K562 (cell line): ENCODE data around the gene TMEM123. TPM values are rescaled to one million over a fixed set of nuclear protein-coding genes. Genes with fewer than 3 reads are reported as not detected.

Source experiments
- BRD9 ChIP-seq: fragments of 450-650 bp; IDR thresholded peaks from 2 replicates; pipeline ENCODE4 v1.6.1; 2018; ENCODE audit warnings: low read depth; ENCODE audit not compliant: partially characterized antibody
- CCNT2 ChIP-seq: IDR thresholded peaks from 2 replicates; pipeline ENCODE4 v1.6.1; 2011; ENCODE audit warnings: borderline replicate concordance, low read depth, mild to moderate bottlenecking, moderate library complexity, mixed read lengths, low read length; ENCODE audit not compliant: insufficient read length; ENCODE audit errors: extremely low read depth
- CREM ChIP-seq: IDR thresholded peaks from 2 replicates; pipeline ENCODE4 v1.6.1; 2014; ENCODE audit warnings: antibody characterized with exemption, low read depth
- EGR1 ChIP-seq: fragments of 450-650 bp; conservative IDR thresholded peaks from 2 replicates; pipeline ENCODE4 v1.6.1; 2017; ENCODE audit warnings: mild to moderate bottlenecking
- FOXK1 ChIP-seq: sonication (generic); formaldehyde crosslinking; IDR thresholded peaks from 2 replicates; pipeline ENCODE4 v1.8.0; 2022; ENCODE audit warnings: missing genetic modification reagents, mild to moderate bottlenecking, borderline replicate concordance
- HNRNPLL ChIP-seq: fragments of 200-400 bp; formaldehyde crosslinking; IDR thresholded peaks from 2 replicates; pipeline ENCODE4 v1.6.1; 2017; ENCODE audit warnings: low read length, low read depth, mild to moderate bottlenecking; ENCODE audit not compliant: poor library complexity, severe bottlenecking
- MAZ ChIP-seq, 2 experiments: fragments of 450-650 bp in 1 of 2; sonication (generic) in 1 of 2; formaldehyde crosslinking; IDR thresholded peaks in 1 of 2; conservative IDR thresholded peaks in 1 of 2; 2 replicates each; pipeline versions ENCODE4 v1.4.0 to v1.5.0; 2020; ENCODE audit warnings: mild to moderate bottlenecking in 1 of 2, missing genetic modification reagents in 1 of 2
- MTA2 ChIP-seq: fragments of 450-650 bp; IDR thresholded peaks from 2 replicates; pipeline ENCODE4 v1.6.1; 2016; ENCODE audit warnings: low read depth
- MYC ChIP-seq, 2 experiments: fragments of 250-450 bp in 1 of 2; sonication (Bioruptor Pico) in 1 of 2; IDR thresholded peaks; 2 replicates each; pipeline versions ENCODE4 v1.5.1 to v1.6.1; 2012 to 2021; ENCODE audit warnings: low read depth in 2 of 2, borderline replicate concordance in 1 of 2, improper control_type of control experiment in 1 of 2, low read length in 1 of 2, mild to moderate bottlenecking in 1 of 2, moderate library complexity in 1 of 2
- POLR2G ChIP-seq: fragments of 200-400 bp; formaldehyde crosslinking; IDR thresholded peaks from 2 replicates; pipeline ENCODE4 v1.6.1; 2017; ENCODE audit warnings: low read depth, mild to moderate bottlenecking, antibody characterized with exemption, low read length, moderate library complexity
- SP2 ChIP-seq: IDR thresholded peaks from 2 replicates; pipeline ENCODE4 v1.6.1; 2011; ENCODE audit warnings: mild to moderate bottlenecking, low read depth, low read length, moderate library complexity; ENCODE audit not compliant: poor library complexity, severe bottlenecking; ENCODE audit errors: extremely low read depth
- TEAD4 ChIP-seq, 2 experiments: sonication (generic) in 1 of 2; formaldehyde crosslinking in 1 of 2; IDR thresholded peaks; 2 replicates each; pipeline versions ENCODE4 v1.6.1 to v1.8.0; 2012 to 2022; ENCODE audit warnings: borderline replicate concordance in 1 of 2, inconsistent platforms in 1 of 2, low read length in 1 of 2, mild to moderate bottlenecking in 1 of 2, missing genetic modification reagents in 1 of 2
- TFAM ChIP-seq: fragments of 250-450 bp; sonication (Bioruptor Pico); conservative IDR thresholded peaks from 2 replicates; pipeline ENCODE4 v1.5.0; 2021; ENCODE audit warnings: mild to moderate bottlenecking, moderate library complexity
- polyA plus RNA-seq, 8 experiments: library from polyadenylated mRNA; depleted of rRNA in 4 of 8; stranded (reverse) in 5 of 8; unstranded in 3 of 8; fragments of >200 nt; fragmentation: Nextera tagmentation in 2 of 8; fragmentation: Illumina TruSeq in 1 of 8; extraction: Ambion mirVana in 2 of 8; extraction: Trizol in 1 of 8; gene quantifications; 2 replicates each; pipeline versions ENCODE4 v1.2.1 to v1.2.3, GENCODE V29; 2011 to 2014; ENCODE audit warnings: inconsistent platforms in 1 of 8, missing spikeins in 1 of 8
- total RNA-seq, 7 experiments: library from RNA; depleted of rRNA in 6 of 7; stranded (reverse); fragments of >200 nt in 6 of 7; fragmentation: Illumina TruSeq in 2 of 7; extraction: Trizol in 2 of 7; gene quantifications; 2 replicates each; pipeline versions ENCODE4 v1.2.1 to v1.2.3, GENCODE V29; 2011 to 2021; ENCODE audit warnings: low replicate concordance in 1 of 7
- TF ChIP-seq, protein P1 (sequence below), 2 experiments: IDR thresholded peaks; 2 replicates each; pipeline ENCODE4 v1.6.1; 2012; ENCODE audit warnings: improper control_type of control experiment in 2 of 2, low read depth in 2 of 2, low read length in 2 of 2, borderline replicate concordance in 1 of 2
- TF ChIP-seq, protein P2 (sequence below): fragments of 200-800 bp; sonication (Bioruptor generic); IDR thresholded peaks from 2 replicates; pipeline ENCODE4 v1.6.1; 2017; ENCODE audit warnings: missing genetic modification characterization, missing compliant biosample characterization
- TF ChIP-seq, protein P3 (sequence below): fragments of 250-450 bp; sonication (Bioruptor Pico); IDR thresholded peaks from 2 replicates; pipeline ENCODE4 v1.8.0; 2021; ENCODE audit warnings: moderate library complexity, mild to moderate bottlenecking, inconsistent platforms
- TF ChIP-seq, protein P4 (sequence below), 2 experiments: fragments of 450-650 bp in 1 of 2; sonication (generic) in 1 of 2; formaldehyde crosslinking in 1 of 2; IDR thresholded peaks in 1 of 2; conservative IDR thresholded peaks in 1 of 2; 2 replicates each; pipeline versions ENCODE4 v1.6.1 to v1.8.1; 2016 to 2023; ENCODE audit warnings: mild to moderate bottlenecking in 2 of 2, moderate library complexity in 2 of 2, inconsistent platforms in 1 of 2, missing genetic modification reagents in 1 of 2

Gene TMEM123
- total and polyA plus RNA-seq, 9 of the 15 experiments (the other 6 are each of a cell fraction or from before 2014, with no cell fraction given): 19.8 to 344 (median 82.4) TPM

DNA sequence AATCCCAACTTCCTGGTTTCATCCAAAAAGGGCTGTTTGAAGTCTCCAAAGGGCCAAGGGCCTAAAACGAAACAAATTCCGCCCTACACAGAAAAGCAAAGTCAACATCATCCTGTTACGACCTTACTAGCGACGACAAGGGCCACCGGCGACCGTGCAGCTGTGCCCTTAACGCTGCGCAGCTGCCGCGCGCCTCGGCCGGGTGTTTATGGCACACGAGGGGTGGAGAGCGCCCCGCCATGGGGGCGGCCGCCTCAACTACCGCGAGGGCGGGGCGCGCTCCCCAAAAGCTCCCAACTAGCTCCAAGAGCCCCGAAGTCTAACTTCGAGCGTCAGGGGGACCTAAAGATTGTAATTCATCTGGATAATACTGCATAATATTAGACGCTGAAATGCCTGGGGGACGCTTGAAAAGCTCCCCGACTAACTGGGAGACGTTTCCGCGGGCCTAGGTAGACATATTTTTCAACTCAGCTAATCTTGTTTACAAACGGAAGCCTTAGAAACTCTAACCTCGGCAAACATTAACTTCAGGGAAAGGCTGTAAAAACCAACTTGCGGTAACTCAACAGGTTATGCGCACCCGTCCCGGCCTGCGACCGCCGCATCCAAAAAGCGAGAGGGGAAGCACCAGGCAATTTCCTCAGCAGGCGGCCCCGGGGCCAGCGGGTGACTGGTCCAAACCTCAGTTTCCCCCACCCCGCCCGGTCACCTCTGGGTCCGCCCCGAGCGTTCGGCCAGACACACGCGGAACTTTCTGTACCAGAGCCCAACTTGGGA lies 694 bp downstream of the TMEM123 start (continued):
- TF ChIP-seq CCNT2 (peak; percentile 60), MAZ (CRISPR knock-in tag; conservative IDR thresholded peaks at IDR 0.05 in 1 of 2, IDR thresholded peaks at IDR 0.05 in 1 of 2) (peak; percentile 72 to 92), FOXK1 (CRISPR knock-in tag) (peak; percentile 85; the same call in 1 of the 2 replicates), SP2 (no peak), MTA2 (0 out of 2 replicates have a peak, but pooled peaks have one; percentile 4), MYC (IDR thresholded peaks at IDR 0.05; ENCODE audit: low read depth, low read length) (peak; percentile 61), MYC (CRISPR knock-in tag; IDR thresholded peaks at IDR 0.05; ENCODE audit: borderline replicate concordance, low read depth) (no peak), EGR1 (peak; percentile 29; the same call in 1 of the 2 replicates), POLR2G (peak; percentile 71), TEAD4 (IDR thresholded peaks at IDR 0.05; ENCODE audit: low read length) (peak; percentile 34; the same call in 1 of the 2 replicates), TEAD4 (CRISPR knock-in tag; IDR thresholded peaks at IDR 0.05; ENCODE audit: borderline replicate concordance) (no peak), CREM (peak; percentile 60), BRD9 (peak; percentile 36), TFAM (no peak), HNRNPLL (peak; percentile 76)
- TF ChIP-seq, protein P1, sequence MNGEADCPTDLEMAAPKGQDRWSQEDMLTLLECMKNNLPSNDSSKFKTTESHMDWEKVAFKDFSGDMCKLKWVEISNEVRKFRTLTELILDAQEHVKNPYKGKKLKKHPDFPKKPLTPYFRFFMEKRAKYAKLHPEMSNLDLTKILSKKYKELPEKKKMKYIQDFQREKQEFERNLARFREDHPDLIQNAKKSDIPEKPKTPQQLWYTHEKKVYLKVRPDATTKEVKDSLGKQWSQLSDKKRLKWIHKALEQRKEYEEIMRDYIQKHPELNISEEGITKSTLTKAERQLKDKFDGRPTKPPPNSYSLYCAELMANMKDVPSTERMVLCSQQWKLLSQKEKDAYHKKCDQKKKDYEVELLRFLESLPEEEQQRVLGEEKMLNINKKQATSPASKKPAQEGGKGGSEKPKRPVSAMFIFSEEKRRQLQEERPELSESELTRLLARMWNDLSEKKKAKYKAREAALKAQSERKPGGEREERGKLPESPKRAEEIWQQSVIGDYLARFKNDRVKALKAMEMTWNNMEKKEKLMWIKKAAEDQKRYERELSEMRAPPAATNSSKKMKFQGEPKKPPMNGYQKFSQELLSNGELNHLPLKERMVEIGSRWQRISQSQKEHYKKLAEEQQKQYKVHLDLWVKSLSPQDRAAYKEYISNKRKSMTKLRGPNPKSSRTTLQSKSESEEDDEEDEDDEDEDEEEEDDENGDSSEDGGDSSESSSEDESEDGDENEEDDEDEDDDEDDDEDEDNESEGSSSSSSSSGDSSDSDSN (IDR thresholded peaks at IDR 0.05; ENCODE audit: borderline replicate concordance in 1 of 2, low read depth in 2 of 2, low read length in 2 of 2): peak; percentile 0 to 37; a peak in 1 of 4 replicates
- TF ChIP-seq, protein P2, sequence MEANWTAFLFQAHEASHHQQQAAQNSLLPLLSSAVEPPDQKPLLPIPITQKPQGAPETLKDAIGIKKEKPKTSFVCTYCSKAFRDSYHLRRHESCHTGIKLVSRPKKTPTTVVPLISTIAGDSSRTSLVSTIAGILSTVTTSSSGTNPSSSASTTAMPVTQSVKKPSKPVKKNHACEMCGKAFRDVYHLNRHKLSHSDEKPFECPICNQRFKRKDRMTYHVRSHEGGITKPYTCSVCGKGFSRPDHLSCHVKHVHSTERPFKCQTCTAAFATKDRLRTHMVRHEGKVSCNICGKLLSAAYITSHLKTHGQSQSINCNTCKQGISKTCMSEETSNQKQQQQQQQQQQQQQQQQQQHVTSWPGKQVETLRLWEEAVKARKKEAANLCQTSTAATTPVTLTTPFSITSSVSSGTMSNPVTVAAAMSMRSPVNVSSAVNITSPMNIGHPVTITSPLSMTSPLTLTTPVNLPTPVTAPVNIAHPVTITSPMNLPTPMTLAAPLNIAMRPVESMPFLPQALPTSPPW (CRISPR knock-in tag): peak; percentile 70
- TF ChIP-seq, protein P3, sequence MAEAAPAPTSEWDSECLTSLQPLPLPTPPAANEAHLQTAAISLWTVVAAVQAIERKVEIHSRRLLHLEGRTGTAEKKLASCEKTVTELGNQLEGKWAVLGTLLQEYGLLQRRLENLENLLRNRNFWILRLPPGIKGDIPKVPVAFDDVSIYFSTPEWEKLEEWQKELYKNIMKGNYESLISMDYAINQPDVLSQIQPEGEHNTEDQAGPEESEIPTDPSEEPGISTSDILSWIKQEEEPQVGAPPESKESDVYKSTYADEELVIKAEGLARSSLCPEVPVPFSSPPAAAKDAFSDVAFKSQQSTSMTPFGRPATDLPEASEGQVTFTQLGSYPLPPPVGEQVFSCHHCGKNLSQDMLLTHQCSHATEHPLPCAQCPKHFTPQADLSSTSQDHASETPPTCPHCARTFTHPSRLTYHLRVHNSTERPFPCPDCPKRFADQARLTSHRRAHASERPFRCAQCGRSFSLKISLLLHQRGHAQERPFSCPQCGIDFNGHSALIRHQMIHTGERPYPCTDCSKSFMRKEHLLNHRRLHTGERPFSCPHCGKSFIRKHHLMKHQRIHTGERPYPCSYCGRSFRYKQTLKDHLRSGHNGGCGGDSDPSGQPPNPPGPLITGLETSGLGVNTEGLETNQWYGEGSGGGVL (CRISPR knock-in tag): no peak
- TF ChIP-seq, protein P4, sequence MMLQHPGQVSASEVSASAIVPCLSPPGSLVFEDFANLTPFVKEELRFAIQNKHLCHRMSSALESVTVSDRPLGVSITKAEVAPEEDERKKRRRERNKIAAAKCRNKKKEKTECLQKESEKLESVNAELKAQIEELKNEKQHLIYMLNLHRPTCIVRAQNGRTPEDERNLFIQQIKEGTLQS (IDR thresholded peaks at IDR 0.05): no peak
- TF ChIP-seq, protein P4 (CRISPR knock-in tag; conservative IDR thresholded peaks at IDR 0.05): 0 out of 2 replicates have a peak, but pooled peaks have one; percentile 44
